Pancreas (tissue), 10 donors: ENCODE data around the gene MIXL1. TPM values are rescaled to one million over a fixed set of nuclear protein-coding genes. Genes with fewer than 3 reads are reported as not detected.
"Not testable (repeated sequence)": the region's sequence is repeated elsewhere in the genome, so short reads cannot be mapped to it uniquely, and the experiment has no call there.

Source experiments
- ATAC-seq, 4 donors: fragments of 200-7000 bp; cut with Tn5 transposase; one replicate each; pipeline versions ENCODE4 v1.8.0 to v1.9.1; 2020; ENCODE audit warnings: mild to moderate bottlenecking in 4 of 4, moderate library complexity in 4 of 4
- DNase-seq, 6 donors: peaks; one replicate each; pipeline ENCODE4 v3.0.0-alpha.2; 2020
- FAIRE-seq: peaks from 2 replicates; lab custom pipeline; 2012; peaks lifted over from hg19 to GRCh38; lab: Jason Lieb, UNC
- H3K27ac ChIP-seq, 4 donors: fragments of 200-600 bp; sonication (generic); 1 replicate in 3 of 4; 2 replicates in 1 of 4; pipeline versions ENCODE4 v1.5.0 to v1.8.0; 2020
- H3K27me3 ChIP-seq, 4 donors: fragments of 200-600 bp; one replicate each; pipeline ENCODE4 v1.8.0; 2021
- H3K36me3 ChIP-seq, 3 donors: fragments of 200-600 bp; sonication (generic) in 1 of 3; one replicate each; pipeline versions ENCODE4 v1.5.0 to v1.8.0; 2020 to 2021
- H3K4me1 ChIP-seq, 3 donors: fragments of 200-600 bp; one replicate each; pipeline ENCODE4 v1.8.0; 2021
- H3K4me3 ChIP-seq, 4 donors: fragments of 200-600 bp; sonication (generic) in 2 of 4; one replicate each; pipeline versions ENCODE4 v1.5.0 to v1.8.0; 2020 to 2021
- H3K9me3 ChIP-seq, 4 donors: fragments of 200-600 bp; one replicate each; pipeline ENCODE4 v1.8.0; 2021
- WGBS, 2 donors: extraction: QIAGEN DNeasy Blood & Tissue Kit; methylation state at CpG; one replicate each; pipeline ENCODE4 v1.1.7; 2013; 5-methylcytosine and 5-hydroxymethylcytosine counted together
- intact Hi-C, 3 donors: fragments of 100-400 bp; cut with DNase I; formaldehyde crosslinking; loops; one replicate each; pipeline versions ENCODE4 v1.11.1 to v1.14.2; 2022
- polyA plus RNA-seq, 2 donors: library from polyadenylated mRNA; stranded (reverse); fragments of 200-250 nt; gene quantifications; one replicate each; pipeline ENCODE4 v1.2.3, GENCODE V29; 2013
- total RNA-seq, 6 donors: library from RNA; stranded (reverse); fragmentation: NEBNext Ultra II Directional in 4 of 6; extraction: Animal tissue kit (Norgen Biotek cat#: 25700) in 4 of 6; gene quantifications; one replicate each; pipeline versions ENCODE4 v1.2.1 to v1.2.4, GENCODE V29; 2021 to 2023
- TF ChIP-seq, protein P1 (sequence below), 4 donors: fragments of 200-600 bp; sonication (generic) in 3 of 4; IDR thresholded peaks; one replicate each; pipeline versions ENCODE4 v1.5.0 to v1.8.0; 2021; ENCODE audit warnings: antibody characterized with exemption in 4 of 4
- donor health status: healthy with polysubstance abuse.
- donor health status: DM: no; HTN: no; CAD: no; lungs with moderate emphysema.
- donor health status: DM: no; HTN: no; CAD: no.
- donor health status: control.
- donor health status: control.
- donor health status: Bipolar disorder and iron deficiency.
- donor health status: DM: yes; HTN: yes; CAD: no.
- donor health status: DM: no; HTN: no; CAD: no.
- donor health status: DM: no; HTN: no; CAD: no.
- donor health status: DM: yes; HTN: yes; CAD: no.

The MIXL1 gene
- total and polyA plus RNA-seq, 8 donors, result not detected

DNA sequence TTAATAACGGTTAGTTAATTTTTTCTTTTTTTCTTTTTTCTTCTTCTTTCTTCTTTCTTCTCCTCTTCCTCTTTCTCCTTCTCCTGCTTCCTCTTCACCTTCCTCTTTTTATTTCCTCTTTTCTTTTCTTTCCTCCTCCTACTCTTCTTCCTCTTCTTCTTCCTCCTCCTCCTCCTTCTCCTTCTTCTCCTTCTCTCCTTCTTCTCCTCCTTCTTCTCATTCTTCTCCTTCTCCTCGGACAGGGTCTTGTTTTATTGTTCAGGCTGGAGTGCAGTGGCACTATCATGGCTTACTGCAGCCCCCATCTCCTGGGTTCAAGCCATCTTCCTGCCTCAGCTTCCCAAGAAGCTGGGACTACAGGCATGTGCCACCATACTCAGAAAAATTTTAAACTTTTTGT, 23.5 kb upstream of the MIXL1 start:
- no peaks in the 10 kb centered on the region for H3K36me3 ChIP-seq
- FAIRE-seq (no peak), DNase-seq (no peak), ATAC-seq (no peak)
- WGBS, 2 donors, result 55 to 75% methylated on average over 2 of the region's 2 CpGs
- no peaks in the 10 kb centered on the region for H3K4me1 ChIP-seq
- no peaks in the 10 kb centered on the region for H3K27me3 ChIP-seq
- H3K9me3 ChIP-seq, result no peaks in the 10 kb centered on the region
- no peak overlapping the region for H3K27ac ChIP-seq
- no peak overlapping the region for H3K4me3 ChIP-seq
- TF ChIP-seq, protein P1, sequence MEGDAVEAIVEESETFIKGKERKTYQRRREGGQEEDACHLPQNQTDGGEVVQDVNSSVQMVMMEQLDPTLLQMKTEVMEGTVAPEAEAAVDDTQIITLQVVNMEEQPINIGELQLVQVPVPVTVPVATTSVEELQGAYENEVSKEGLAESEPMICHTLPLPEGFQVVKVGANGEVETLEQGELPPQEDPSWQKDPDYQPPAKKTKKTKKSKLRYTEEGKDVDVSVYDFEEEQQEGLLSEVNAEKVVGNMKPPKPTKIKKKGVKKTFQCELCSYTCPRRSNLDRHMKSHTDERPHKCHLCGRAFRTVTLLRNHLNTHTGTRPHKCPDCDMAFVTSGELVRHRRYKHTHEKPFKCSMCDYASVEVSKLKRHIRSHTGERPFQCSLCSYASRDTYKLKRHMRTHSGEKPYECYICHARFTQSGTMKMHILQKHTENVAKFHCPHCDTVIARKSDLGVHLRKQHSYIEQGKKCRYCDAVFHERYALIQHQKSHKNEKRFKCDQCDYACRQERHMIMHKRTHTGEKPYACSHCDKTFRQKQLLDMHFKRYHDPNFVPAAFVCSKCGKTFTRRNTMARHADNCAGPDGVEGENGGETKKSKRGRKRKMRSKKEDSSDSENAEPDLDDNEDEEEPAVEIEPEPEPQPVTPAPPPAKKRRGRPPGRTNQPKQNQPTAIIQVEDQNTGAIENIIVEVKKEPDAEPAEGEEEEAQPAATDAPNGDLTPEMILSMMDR (IDR thresholded peaks at IDR 0.05), result no peak
- intact Hi-C loops, result loop anchor here in 1 of 3 donors (5.0 kb wide), 1 partner anchor 73 kb away; no protein-coding TSS in a partner anchor

DNA sequence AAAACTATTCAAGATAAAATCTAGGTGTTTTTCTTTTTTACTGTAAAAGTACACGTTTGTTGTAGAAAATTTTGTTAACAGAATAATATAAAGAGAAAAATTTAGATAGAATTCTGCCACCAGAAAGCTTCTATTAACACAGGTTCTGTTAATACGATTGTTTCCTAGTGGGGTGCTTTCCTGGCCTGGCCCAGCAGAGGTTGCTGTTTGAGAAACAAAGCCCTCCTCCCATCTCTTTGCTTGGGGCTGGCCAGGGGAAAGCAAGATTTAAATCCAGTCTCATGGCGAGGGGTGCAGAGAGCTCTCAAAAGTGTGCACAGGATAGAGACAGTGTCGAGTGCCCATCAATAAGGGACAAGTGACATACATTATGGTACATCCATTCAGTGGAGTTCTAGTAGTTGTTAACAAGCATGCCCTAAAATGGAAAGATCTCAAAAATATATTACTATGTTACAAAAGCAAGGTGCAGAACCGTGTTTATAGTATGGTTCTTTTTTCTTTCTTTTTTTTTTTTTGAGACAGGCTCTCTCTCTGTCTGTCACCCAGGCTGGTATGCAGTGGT, 22.4 kb upstream of the MIXL1 start:
- DNase-seq, result no peak
- Histone ChIP-seq H3K4me3 (no peak overlapping the region), H3K4me1 (no peaks in the 10 kb centered on the region), H3K27me3 (no peaks in the 10 kb centered on the region), H3K9me3 (no peaks in the 10 kb centered on the region), H3K27ac (no peak overlapping the region), H3K36me3 (no peaks in the 10 kb centered on the region)
- WGBS, 2 donors, result 50 to 55% methylated on average over 5 of the region's 5 CpGs
- TF ChIP-seq, protein P1 (IDR thresholded peaks at IDR 0.05), result no peak
- FAIRE-seq, result no peak
- peak in 1 of 4 donors; percentile 39 for ATAC-seq
- intact Hi-C loops, result no loop called here

DNA sequence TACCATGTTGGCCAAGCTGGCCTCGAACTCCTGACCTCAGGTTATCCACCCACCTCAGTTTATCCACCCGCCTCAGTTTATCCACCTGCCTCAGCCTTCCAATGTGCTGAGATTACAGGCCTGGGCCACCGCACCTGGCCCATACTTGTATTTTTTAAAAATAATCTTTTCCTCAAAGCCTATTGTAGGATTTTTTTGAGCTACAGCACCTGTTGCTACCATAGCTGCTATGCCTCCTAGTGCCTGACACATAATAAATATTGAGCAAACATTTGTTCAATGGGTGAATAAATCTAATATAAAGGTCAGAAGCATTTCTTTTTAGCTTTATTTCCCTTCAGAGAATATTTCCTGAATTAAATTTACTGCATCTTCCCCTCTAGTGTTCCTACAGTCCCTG, 21.2 kb upstream of the MIXL1 start:
- intact Hi-C loops, result no loop called here
- 71 to 81% methylated on average over 3 of the region's 3 CpGs for WGBS, 2 donors
- Histone ChIP-seq H3K4me1 (no peaks in the 10 kb centered on the region), H3K27me3 (no peaks in the 10 kb centered on the region), H3K36me3 (no peaks in the 10 kb centered on the region), H3K9me3 (no peaks in the 10 kb centered on the region), H3K4me3 (no peak overlapping the region), H3K27ac (no peak overlapping the region)
- TF ChIP-seq, protein P1 (IDR thresholded peaks at IDR 0.05), result no peak
- FAIRE-seq (no peak), DNase-seq (no peak), ATAC-seq (no peak)

DNA sequence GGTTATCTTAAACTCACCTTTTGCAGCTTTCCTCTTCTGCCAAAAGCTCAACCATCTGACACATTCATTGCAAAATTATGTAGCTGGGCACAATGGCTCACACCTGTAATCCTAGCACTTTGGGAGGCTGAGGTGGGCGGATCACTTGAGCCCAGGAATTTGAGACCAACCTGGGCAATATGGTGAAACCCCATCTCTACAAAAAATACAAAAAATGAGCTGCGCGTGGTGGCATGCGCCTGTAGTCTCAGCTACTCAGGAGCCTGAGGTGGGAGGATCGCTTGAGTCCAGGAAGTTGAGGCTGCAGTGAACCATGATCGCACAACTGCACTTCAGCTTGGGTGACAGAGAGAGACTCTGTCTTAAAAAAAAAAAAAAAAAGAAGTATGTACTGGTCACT, 20.8 kb upstream of the MIXL1 start:
- 85 to 89% methylated on average over 6 of the region's 6 CpGs for WGBS, 2 donors

DNA sequence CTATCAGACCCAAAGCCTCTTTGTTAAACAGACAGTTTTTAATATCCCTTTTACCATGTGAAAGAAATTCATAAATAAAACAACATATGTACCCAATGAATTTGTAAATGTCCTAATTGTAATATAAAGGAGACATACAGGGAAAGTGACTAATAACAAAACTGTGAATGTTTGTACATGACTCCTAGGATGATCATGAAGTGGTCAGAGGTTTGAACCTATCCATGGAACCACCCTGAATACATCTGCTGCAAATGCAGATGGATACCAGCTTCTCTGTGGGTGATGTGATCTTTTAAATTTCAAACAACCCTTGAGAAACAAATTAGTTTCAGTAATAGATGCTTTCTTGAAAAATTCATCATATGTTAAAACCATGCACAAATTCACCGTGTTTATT, 20.2 kb upstream of the MIXL1 start:
- TF ChIP-seq, protein P1 (IDR thresholded peaks at IDR 0.05), result no peak
- WGBS, 2 donors, result 53 to 69% methylated on average over 1 of the region's 1 CpG
- H3K4me1 ChIP-seq, result no peaks in the 10 kb centered on the region
- H3K4me3 ChIP-seq, result no peak overlapping the region
- ATAC-seq (no peak), FAIRE-seq (no peak), DNase-seq (no peak)
- H3K27me3 ChIP-seq, result no peaks in the 10 kb centered on the region
- no peaks in the 10 kb centered on the region for H3K9me3 ChIP-seq
- no peak overlapping the region for H3K27ac ChIP-seq
- no peaks in the 10 kb centered on the region for H3K36me3 ChIP-seq
- intact Hi-C loops, result no loop called here

More for the DNA sequence above, 20.8 kb upstream of the MIXL1 start:
- H3K36me3 ChIP-seq, intact Hi-C loops, H3K4me1 ChIP-seq, FAIRE-seq, DNase-seq, H3K27ac ChIP-seq, H3K9me3 ChIP-seq, H3K27me3 ChIP-seq, H3K4me3 ChIP-seq, ATAC-seq: not testable (repeated sequence)
